Stimulated activated CD8-positive, alpha-beta memory T cell treated with anti-CD3 and anti-CD28 coated beads, Interleukin-15, amount 100 ng/mL, for 48 hours (primary cell): ENCODE results near the gene PCYOX1L.
A peak's percentile ranks its signal among the peaks of the same experiment; 100 is the strongest.

ENCODE experiments used
- DNase-seq, 2 donors: peaks; one replicate each; pipeline ENCODE4 v3.0.0-alpha.2; 2020; ENCODE audit warnings: low read depth in 2 of 2

The PCYOX1L gene

GRCh38 chr5:149367972-149368645 is 10.3 kb downstream of the PCYOX1L start:
- no peak for DNase-seq

GRCh38 chr5:149370878-149371277 is 13.0 kb downstream of the PCYOX1L start:
- DNase-seq = no peak

GRCh38 chr5:149371296-149371962 is 13.6 kb downstream of the PCYOX1L start:
- DNase-seq = peak; percentile 25 to 30

- no peak for DNase-seq
Observed at GRCh38 chr5:149372076-149372795, 14.4 kb downstream of the PCYOX1L start.

- no peak for DNase-seq
Observed at GRCh38 chr5:149372932-149373331, 15.1 kb downstream of the PCYOX1L start.

GRCh38 chr5:149374303-149374702 is 16.5 kb downstream of the PCYOX1L start:
- DNase-seq = no peak

GRCh38 chr5:149374801-149375200 is 17.0 kb downstream of the PCYOX1L start:
- DNase-seq = no peak

GRCh38 chr5:149375434-149375833 is 17.6 kb downstream of the PCYOX1L start:
- no peak for DNase-seq

- no peak for DNase-seq
Observed at GRCh38 chr5:149376104-149376503, 18.3 kb downstream of the PCYOX1L start.

GRCh38 chr5:149376711-149377447 is 19.0 kb downstream of the PCYOX1L start:
- no peak for DNase-seq

- no peak for DNase-seq
Observed at GRCh38 chr5:149378241-149378820, 20.5 kb downstream of the PCYOX1L start.

- no peak for DNase-seq
Observed at GRCh38 chr5:149379177-149379761, 21.4 kb downstream of the PCYOX1L start, which contains the start of gene IL17B. Gene IL17B (minus strand): TSS chr5:149379292. CDS start chr5:149379225, 67 bp downstream.

- no peak for DNase-seq
Observed at GRCh38 chr5:149379818-149380374, 22.1 kb downstream of the PCYOX1L start.

- no peak for DNase-seq
Observed at GRCh38 chr5:149380466-149381121, 22.7 kb downstream of the PCYOX1L start.

GRCh38 chr5:149381261-149381985 is 23.6 kb downstream of the PCYOX1L start:
- DNase-seq = no peak

- DNase-seq = peak; percentile 39 to 41
Observed at GRCh38 chr5:149381986-149382338, 24.1 kb downstream of the PCYOX1L start.

- no peak for DNase-seq
Observed at GRCh38 chr5:149382517-149383220, 24.8 kb downstream of the PCYOX1L start.

- DNase-seq = no peak
Observed at GRCh38 chr5:149383399-149383798, 25.6 kb downstream of the PCYOX1L start.

- no peak for DNase-seq
Observed at GRCh38 chr5:149386166-149386565, 28.3 kb downstream of the PCYOX1L start.
